ENCODE results near the gene NTF4. TPM values are rescaled to one million over a fixed set of nuclear protein-coding genes. Genes with fewer than 3 reads are reported as not detected.

NTF4 gene
- polyA plus RNA-seq, 1 of the 3 experiments (the other 2 are of a cell fraction) = 0.66 TPM

GRCh38 chr19:49014870-49015255 is 49.8 kb downstream of the NTF4 start:
- Histone ChIP-seq H3K9me3 (no peaks in the 10 kb centered on the region), H3K4me1 (ENCODE audit: control insufficient read depth in 1 of 2, insufficient read depth in 2 of 2, low read depth in 1 of 2, low read length in 1 of 2) (peaks cover 0 to 24% of the 10 kb centered on the region in 2 experiments; a peak in 1 of 4 replicates), H3K27me3 (ENCODE audit: insufficient read depth) (no peaks in the 10 kb centered on the region), H3F3A (replicated peaks; ENCODE audit: insufficient read depth) (peaks cover 12% of the 10 kb centered on the region), H3K36me3 (replicated peaks in 1 of 2; ENCODE audit: control insufficient read depth in 1 of 2, insufficient read depth in 2 of 2, low read length in 1 of 2) (peaks cover 0 to 41% of the 10 kb centered on the region in 2 experiments), H2AFZ (ENCODE audit: low read depth) (no peak overlapping the region), H3K4me2 (no peak overlapping the region), H4K20me1 (ENCODE audit: insufficient read depth) (no peaks in the 10 kb centered on the region), H3K27ac (ENCODE audit: low read depth in 2 of 2, low read length in 1 of 2) (no peak overlapping the region), H3K9me2 (no peaks in the 10 kb centered on the region), H3K4me3 (ENCODE audit: low read depth in 2 of 2, low read length in 1 of 2) (no peak overlapping the region), H3K79me2 (ENCODE audit: insufficient read depth) (no peaks in the 10 kb centered on the region), H3K9ac (no peak overlapping the region)
- POLR2A ChIA-PET = no interaction called here
- no peak for DNase-seq
- 95% methylated on average over 16 of the region's 18 CpGs for WGBS (ENCODE audit: low lambda C conversion rate)
- CTCF ChIA-PET = interaction anchor here (1.1 to 1.4 kb wide), 2 partner anchors 15 to 21 kb away, joined by 3 to 5 read pairs; partner anchors contain the start of gene RUVBL2
- TF ChIP-seq FOXJ3 (CRISPR knock-in tag; IDR thresholded peaks at IDR 0.05) = no peak
- no peak for TF ChIP-seq ELF1 (IDR thresholded peaks at IDR 0.05)
- no peak for TF ChIP-seq JUND (IDR thresholded peaks at IDR 0.05)
- TF ChIP-seq GATA2 (CRISPR knock-in tag; IDR thresholded peaks at IDR 0.05) = no peak
- no peak for TF ChIP-seq TEAD4 (IDR thresholded peaks at IDR 0.05; ENCODE audit: borderline replicate concordance, insufficient read depth)
- TF ChIP-seq MEF2A (IDR thresholded peaks at IDR 0.05; ENCODE audit: borderline replicate concordance, low read depth) = no peak
- TF ChIP-seq MAX (IDR thresholded peaks at IDR 0.05; ENCODE audit: low read depth) = no peak
- TF ChIP-seq SIN3A (IDR thresholded peaks at IDR 0.05; ENCODE audit: borderline replicate concordance, low read depth, low read length) = no peak
- no peak for TF ChIP-seq POLR2AphosphoS5 (IDR thresholded peaks at IDR 0.05; ENCODE audit: low read depth, low read length)
- no peak for TF ChIP-seq CTCF (IDR thresholded peaks at IDR 0.05)
- no peak for TF ChIP-seq MXI1 (IDR thresholded peaks at IDR 0.05; ENCODE audit: low read depth, low read length)
- TF ChIP-seq IRF3 (IDR thresholded peaks at IDR 0.05; ENCODE audit: low read depth, low read length) = no peak
- no peak for TF ChIP-seq PBX3 (IDR thresholded peaks at IDR 0.05)
- TF ChIP-seq USF2 (IDR thresholded peaks at IDR 0.05; ENCODE audit: borderline replicate concordance, low read depth, low read length) = no peak
- TF ChIP-seq EZH2phosphoT487 (IDR thresholded peaks at IDR 0.05; ENCODE audit: borderline replicate concordance, low read depth) = no peak
- TF ChIP-seq RXRA (IDR thresholded peaks at IDR 0.05; ENCODE audit: borderline replicate concordance, low read depth) = no peak
- no peak for TF ChIP-seq TCF12 (IDR thresholded peaks at IDR 0.05)
- no peak for TF ChIP-seq TAF1 (IDR thresholded peaks at IDR 0.05; ENCODE audit: borderline replicate concordance, low read depth, low read length)
- TF ChIP-seq YY1 (IDR thresholded peaks at IDR 0.05; ENCODE audit: low read depth) = no peak

Measured in SK-N-SH (cell line).